ENCODE measurements around the gene RPS3. TPM values are rescaled to one million over a fixed set of nuclear protein-coding genes. Genes with fewer than 3 reads are reported as not detected.

Gene RPS3
- total and polyA plus RNA-seq, 2 of the 13 experiments (the other 11 are each of a cell fraction or from before 2014, with no cell fraction given), result 2,143 to 3,616 TPM

DNA sequence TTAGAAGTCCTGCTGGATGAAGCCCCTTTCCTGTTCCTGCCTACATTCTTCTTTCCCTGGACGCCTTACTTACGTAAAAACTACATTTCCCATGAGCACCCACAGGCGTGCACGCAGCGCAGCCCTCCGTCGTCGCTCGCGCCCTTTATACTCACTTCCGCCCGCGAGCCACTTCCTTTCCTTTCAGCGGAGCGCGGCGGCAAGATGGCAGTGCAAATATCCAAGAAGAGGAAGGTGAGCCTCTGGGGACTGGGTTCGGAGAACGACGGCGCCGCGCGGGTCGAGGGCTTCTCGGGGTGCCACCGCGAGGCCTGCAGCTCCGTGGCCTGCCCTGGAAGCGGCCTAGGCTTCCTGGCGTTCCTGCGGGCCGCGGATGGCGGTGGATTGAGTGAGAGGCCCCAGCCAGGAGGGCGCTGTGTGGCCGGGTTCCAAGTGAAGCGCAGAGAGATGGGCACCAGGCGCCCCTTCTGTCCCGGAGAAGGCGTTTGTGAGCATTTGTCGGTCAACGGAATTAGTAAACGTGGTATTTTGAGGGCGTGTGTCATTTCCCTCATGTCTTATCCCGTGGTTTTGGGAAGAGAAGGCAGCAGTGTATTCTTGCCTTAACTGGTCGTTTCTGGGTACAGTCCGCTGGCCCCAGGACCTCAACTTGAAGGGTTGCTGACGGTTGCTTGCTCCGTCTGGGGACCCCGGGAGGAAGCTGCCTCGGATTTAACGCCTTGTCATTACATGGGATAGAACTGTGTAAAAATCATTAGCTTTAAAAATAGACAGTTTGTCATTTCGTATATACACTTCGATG, at the start of gene RPS3 (continued):
- TF ChIP-seq TAF1 (CRISPR knock-in tag; IDR thresholded peaks at IDR 0.05) (peak; percentile 100), ZNF33A (CRISPR knock-in tag; IDR thresholded peaks at IDR 0.05; ENCODE audit: borderline replicate concordance) (no peak), KDM6A (CRISPR knock-in tag; IDR thresholded peaks at IDR 0.05; ENCODE audit: low read depth) (no peak), SMC3 (IDR thresholded peaks at IDR 0.05; ENCODE audit: low read length) (no peak), MZF1 (CRISPR knock-in tag; IDR thresholded peaks at IDR 0.05; ENCODE audit: borderline replicate concordance) (peak; percentile 83; the same call in 1 of the 2 replicates), ZSCAN30 (CRISPR knock-in tag; IDR thresholded peaks at IDR 0.05) (no peak), NR2C2 (CRISPR knock-in tag; IDR thresholded peaks at IDR 0.05; ENCODE audit: borderline replicate concordance) (peak; percentile 95), FOXC1 (CRISPR knock-in tag; IDR thresholded peaks at IDR 0.05; ENCODE audit: borderline replicate concordance) (peak; percentile 87; the same call in 1 of the 2 replicates), HOXA9 (CRISPR knock-in tag; IDR thresholded peaks at IDR 0.05; ENCODE audit: borderline replicate concordance) (0 out of 2 replicates have a peak, but pooled peaks have one; percentile 59), ZNF205 (CRISPR knock-in tag; IDR thresholded peaks at IDR 0.05) (peak; percentile 91), RARG (CRISPR knock-in tag; IDR thresholded peaks at IDR 0.05; ENCODE audit: low read depth) (peak; percentile 89; the same call in 1 of the 2 replicates), ZNF263 (CRISPR knock-in tag; IDR thresholded peaks at IDR 0.05) (peak; percentile 42; the same call in 1 of the 2 replicates), ZBTB3 (CRISPR knock-in tag; IDR thresholded peaks at IDR 0.05; ENCODE audit: borderline replicate concordance, low read depth) (0 out of 2 replicates have a peak, but pooled peaks have one; percentile 59), KLF15 (CRISPR knock-in tag; IDR thresholded peaks at IDR 0.05; ENCODE audit: borderline replicate concordance) (peak; percentile 80; the same call in 1 of the 2 replicates), ZNF556 (CRISPR knock-in tag; IDR thresholded peaks at IDR 0.05; ENCODE audit: borderline replicate concordance) (peak; percentile 72; the same call in 1 of the 2 replicates), ZNF713 (CRISPR knock-in tag; IDR thresholded peaks at IDR 0.05) (no peak), U2AF2 (IDR thresholded peaks at IDR 0.05; ENCODE audit: low read depth, low read length) (0 out of 2 replicates have a peak, but pooled peaks have one; percentile 68), ZBTB1 (CRISPR knock-in tag; IDR thresholded peaks at IDR 0.05; ENCODE audit: borderline replicate concordance) (no peak), CHD4 (IDR thresholded peaks at IDR 0.05; ENCODE audit: borderline replicate concordance, low read length) (no peak), NRL (CRISPR knock-in tag; IDR thresholded peaks at IDR 0.05; ENCODE audit: borderline replicate concordance) (peak; percentile 98), ZNF674 (CRISPR knock-in tag; IDR thresholded peaks at IDR 0.05; ENCODE audit: low read depth) (no peak), ZNF644 (CRISPR knock-in tag; IDR thresholded peaks at IDR 0.05; ENCODE audit: low read depth) (no peak), SP5 (CRISPR knock-in tag; IDR thresholded peaks at IDR 0.05; ENCODE audit: borderline replicate concordance, low read depth) (peak; percentile 40; the same call in 1 of the 2 replicates), NFIC (IDR thresholded peaks at IDR 0.05; ENCODE audit: low read length) (no peak), HNF4G (IDR thresholded peaks at IDR 0.05; ENCODE audit: borderline replicate concordance, low read depth, low read length) (no peak), HNF4G (CRISPR knock-in tag; IDR thresholded peaks at IDR 0.05; ENCODE audit: borderline replicate concordance, low read depth) (peak; percentile 73; the same call in 1 of the 2 replicates), DMAP1 (CRISPR knock-in tag; IDR thresholded peaks at IDR 0.05) (peak; percentile 99), SMAD9 (CRISPR knock-in tag; IDR thresholded peaks at IDR 0.05) (peak; percentile 81; the same call in 1 of the 2 replicates), ZNF382 (CRISPR knock-in tag; IDR thresholded peaks at IDR 0.05; ENCODE audit: borderline replicate concordance) (no peak), THYN1 (CRISPR knock-in tag; IDR thresholded peaks at IDR 0.05; ENCODE audit: borderline replicate concordance, low read depth) (no peak)
- TF ChIP-seq, protein P1, sequence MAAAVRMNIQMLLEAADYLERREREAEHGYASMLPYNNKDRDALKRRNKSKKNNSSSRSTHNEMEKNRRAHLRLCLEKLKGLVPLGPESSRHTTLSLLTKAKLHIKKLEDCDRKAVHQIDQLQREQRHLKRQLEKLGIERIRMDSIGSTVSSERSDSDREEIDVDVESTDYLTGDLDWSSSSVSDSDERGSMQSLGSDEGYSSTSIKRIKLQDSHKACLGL (CRISPR knock-in tag; IDR thresholded peaks at IDR 0.05), result peak; percentile 93

All from HepG2 (cell line).